NCI-H1694 treated with DMSO at 0.1 percent for 48 hours (cell line): ENCODE results near the gene INPP4B.

ENCODE experiments used
- DNase-seq: peaks from one replicate; lab custom pipeline; 2025; lab: John Stamatoyannopoulos, UW

The INPP4B gene

DNA sequence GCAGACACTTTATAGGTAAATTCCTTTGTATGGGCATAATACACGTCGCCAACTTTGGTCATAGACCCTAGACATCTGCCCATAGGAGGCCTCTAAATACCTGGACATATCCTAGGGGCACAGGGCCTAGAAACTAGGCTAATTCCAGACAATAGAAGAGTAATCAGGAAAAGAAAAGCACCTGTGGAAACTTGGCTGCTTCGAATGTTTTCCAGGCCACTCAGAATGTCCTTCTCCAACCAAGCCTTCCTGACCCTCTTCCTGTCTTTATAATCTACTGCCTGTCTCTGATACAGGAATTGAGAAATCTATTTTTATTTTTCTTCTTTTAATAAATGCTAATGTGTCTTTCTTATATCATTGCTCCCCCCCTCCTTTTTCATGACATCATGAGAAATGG lies 716.6 kb downstream of the INPP4B start:
- no peak for DNase-seq

DNA sequence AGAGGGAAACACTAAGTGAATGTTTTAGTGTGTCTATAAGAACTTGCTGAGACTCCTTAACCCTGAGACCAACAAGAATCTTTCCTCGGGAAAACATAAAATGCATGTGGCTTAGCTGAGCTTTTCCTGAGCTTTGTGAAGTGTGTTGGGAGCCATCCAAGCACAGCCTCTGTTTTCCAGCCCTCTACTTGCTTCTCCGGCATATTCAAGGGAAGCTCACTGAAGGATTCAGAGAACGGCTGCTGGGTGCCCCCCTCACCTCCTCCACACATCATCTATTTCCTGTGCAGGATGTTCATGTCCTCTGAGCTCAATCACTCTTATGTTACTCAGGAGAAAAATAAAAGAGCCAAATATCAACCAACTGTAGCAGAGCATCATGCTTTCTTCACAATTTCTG lies 717.6 kb downstream of the INPP4B start:
- DNase-seq: no peak

DNA sequence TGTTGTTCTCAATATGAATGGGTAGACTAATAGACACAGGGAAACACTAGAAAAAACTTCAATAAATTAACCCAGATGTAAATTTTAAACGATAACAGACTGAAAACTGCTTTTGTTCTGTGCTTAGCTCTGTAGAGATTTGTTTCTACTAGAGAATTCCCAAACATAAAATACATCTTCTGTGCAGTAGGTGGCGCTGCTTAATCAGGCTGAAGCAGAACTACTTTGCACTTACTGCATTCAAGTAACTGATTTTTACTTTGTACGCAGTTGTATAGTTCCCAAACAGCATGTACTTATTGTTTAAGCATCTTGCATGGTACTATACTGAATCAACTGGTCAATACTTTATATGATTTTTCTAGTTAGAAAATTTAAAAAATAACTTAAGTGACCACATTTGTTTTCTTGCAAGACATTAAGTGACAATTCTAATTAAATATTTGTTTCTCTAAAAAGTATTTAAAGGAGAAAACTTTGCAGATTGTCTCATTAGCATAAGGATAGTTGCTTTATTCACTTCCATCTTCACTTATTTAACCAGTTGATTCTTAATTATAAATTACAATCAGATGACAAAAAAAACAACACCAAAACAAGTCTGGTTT lies 719.1 kb downstream of the INPP4B start:
- DNase-seq: peak; percentile 28

DNA sequence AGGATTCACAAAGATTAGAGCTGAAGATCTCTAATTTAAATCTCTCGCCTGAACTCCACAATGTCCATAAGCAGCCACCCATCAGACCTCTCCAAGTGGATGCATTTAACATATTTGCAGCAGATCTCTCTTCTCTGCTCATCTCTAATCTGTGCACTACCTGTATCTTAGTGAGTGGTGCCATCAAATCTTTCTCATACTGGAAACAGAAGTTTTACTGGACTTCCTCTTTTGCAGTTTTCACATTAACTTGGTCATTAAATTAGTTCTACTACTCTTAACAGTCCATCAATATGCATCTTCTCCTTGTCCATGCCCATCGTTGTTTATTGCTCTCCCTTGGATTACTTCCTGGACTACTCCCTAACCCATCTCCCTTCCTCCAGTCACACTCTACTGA lies 721.2 kb downstream of the INPP4B start:
- DNase-seq: no peak

DNA sequence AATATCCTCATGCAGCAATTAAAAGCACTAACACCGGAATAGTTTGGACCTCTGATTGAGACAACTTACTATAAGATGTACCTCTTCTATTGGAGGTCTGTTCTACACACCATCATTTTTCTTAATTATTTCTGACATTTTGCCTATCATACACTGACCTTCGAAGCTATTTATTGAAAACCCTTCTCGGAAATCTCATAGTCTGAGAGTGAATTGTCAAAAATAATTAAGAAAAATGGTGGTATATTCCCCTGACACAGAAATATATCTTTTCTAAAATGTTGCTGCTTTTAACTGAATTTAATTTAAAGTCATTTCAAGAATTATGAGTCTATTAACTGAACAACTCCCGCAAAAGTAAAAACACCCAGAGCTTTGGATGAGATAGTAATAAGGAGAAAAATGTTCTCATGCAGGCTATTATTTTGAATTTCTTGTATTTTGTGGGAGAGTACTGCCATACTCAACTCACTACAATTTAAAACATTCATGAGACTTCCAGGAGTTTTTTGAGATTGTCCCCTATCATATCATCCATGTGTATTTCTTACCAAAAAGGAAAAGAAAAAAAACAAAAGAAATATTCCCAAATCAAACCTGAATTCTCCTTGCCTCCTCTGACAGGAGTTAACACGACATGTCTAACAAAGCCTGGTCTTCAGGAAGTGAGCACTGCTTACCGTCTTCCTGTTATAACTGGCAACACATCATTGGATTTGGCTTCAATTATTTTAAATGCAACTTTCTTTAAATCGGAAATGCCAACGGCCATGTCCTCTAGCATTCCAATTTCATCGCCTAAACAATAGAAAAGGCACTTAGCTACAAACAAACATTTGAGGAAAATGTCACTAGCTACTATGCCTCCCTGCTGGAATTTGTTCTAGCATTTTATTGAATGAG lies 724.4 kb downstream of the INPP4B start:
- DNase-seq: no peak

DNA sequence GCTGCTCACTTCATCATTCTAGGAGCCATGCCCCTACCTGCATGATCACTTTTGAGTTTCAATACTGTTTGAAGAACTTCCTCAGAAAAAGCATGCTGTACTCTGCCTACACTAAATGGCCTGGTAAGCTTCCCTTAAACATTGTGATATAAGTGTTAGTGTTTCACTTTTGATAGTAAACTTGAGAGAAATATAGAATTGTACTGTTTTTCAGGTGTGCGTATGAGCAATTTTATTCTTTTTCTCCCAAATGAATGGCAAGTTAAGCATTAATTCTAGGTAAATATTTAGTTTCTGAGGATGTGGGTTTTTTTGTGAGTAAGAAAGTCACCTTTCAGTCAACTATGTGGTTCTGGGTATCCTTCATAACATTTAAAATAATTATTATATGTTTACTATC lies 725.2 kb downstream of the INPP4B start:
- DNase-seq: no peak

DNA sequence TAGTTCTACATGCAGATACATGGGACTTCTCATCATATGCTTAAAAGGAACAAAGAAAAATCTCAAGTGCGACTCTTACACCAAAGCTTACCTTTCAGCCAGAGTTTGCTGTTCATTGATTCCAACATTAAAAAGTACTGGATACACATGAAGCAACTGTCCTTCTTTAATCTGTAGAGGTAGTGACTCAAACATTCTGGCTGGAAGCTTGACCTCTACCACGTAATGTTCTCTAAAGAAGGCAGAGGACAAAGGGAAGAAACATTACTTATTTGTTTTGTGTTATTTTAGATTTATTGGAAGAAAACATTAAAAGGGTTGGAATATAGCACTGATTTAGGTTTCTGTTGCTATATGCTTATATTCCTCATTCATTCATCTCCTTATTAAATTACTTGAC lies 733.6 kb downstream of the INPP4B start:
- DNase-seq: no peak

DNA sequence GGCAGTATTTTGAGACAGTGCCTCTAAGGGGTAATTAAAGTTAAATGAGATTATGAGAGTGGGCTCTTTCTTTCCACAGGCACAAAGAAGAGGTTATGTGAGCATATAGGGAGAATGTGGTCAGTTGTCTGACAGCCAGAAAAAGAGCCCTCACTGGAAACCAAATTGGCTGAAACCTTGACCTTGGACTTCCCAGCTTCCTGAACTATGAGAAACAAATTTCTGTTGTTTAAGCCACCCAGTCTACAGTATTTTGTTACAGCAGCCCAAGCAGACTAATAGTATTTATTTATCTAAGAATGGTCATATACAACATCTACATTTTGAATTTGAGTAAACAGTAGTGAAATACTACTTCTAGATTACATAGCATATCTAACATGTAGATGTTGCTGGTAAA lies 736.0 kb downstream of the INPP4B start:
- no peak for DNase-seq

DNA sequence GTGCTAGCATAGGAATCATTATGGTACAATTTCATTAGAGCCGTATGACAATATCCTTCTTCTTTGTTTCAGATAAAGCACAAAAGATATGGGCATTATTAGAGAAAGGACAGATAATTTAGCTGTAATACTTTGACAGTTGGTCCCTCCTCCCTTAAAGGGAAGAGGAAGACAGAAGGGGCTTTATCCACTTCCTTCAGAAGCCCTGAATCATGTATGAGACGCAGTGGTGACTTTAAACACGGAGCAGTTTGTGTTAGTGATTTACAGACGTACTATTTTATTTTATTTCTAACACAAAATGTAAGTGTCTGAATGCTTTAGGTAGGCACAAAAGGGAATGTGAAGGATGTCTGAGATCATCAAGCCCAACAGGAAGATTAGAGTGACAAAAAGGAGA lies 742.1 kb downstream of the INPP4B start:
- DNase-seq: no peak

DNA sequence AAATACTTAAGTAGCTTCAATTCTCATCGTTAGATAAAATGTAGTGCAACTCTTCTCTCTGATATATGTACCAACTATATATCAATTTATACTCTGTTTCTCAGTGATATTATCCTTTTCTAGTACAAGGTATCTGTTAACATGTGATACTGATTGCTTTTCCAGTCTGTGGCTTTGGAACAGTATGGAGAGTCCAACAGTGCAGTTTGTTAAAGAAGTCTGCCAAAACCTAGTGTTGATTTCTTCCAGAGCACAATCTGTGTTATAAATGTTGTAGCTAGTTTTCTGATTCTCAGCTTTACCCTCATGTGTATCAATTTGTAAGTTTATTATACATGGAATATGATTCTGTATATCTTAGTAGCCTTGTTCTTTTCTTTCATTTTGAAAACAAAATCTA lies 744.7 kb downstream of the INPP4B start:
- DNase-seq: no peak

DNA sequence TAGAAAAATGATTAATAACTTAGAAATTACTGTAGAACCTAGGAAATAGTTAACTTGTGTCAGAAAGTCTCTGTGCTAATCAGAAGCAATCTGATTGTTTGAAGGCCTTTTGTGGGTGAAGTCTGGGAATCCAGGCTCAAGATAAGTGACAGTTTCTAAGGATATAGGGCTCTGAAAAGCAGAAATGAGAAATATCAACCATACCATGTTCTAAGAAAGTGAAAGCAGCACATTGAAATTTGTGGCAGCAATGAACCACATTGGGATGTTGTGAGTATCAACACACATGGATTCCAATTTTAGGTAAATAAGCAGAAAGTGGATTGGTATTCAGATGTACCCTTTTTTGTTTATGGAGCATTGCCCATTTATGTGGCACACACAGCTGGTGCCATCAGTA lies 745.2 kb downstream of the INPP4B start:
- DNase-seq: no peak

DNA sequence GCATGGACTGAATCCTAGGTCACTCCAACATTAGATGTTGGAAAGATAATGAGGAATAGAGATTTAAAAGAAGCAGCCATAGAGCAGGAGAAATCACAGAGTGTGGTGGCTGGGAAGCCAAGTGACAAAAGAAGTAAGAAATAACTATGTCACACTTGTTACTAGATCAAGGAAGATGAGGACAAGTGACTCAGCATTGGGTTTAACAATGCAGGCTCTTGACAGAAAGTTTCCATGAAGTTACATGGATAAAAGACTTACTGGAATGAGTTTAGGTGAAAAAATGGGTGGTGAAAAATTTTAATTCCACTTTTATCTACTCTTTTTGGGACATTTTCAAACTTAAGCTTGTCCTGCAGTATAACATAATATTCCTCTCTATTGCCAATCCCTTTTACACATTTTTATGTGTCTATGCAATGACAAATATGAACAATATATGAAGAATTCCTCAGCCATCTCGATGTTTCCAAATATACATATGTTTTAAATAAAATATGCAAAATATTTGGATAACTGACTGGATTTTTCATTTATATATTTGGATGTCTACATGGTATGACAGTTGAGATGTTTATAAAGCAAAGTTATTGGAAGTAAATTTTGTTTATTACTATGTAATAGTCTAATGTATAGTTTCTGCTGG lies 747.1 kb downstream of the INPP4B start:
- DNase-seq: no peak

DNA sequence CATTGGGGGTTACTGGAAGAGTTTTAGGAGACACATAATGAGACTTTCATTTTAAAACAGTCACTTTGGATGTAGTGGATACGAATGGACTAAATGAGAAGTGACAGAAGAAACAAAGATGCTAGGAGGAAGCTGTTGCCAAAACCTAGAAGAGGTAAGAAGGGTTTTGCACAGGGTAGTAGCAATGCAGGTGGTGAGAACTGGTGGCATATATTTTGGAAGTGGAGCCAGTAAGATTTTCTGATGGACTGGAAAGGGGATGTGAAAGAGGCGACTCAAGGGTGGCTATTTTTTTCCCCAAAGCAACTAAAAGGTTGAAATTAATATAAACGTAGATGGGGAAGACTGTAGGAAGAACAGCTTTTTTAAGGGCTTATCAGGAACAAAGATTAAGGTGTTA lies 747.7 kb downstream of the INPP4B start:
- DNase-seq: no peak

DNA sequence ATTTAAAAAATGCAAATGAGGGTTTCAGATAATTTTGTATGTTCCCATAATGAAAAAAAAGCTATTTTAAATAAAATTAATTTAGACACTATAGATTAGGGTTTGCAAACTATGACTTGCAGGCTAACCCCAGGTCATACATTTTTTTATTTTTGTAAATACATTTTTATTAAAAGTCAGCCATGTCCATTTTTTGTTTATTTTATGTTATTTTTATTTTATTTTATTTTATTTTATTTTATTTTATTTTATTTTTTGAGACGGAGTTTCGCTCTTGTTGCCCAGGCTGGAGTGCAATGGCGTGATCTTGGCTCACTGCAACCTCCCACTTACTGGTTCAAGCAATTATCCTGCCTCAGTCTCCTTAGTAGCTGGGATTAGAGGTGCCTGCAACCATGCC lies 749.1 kb downstream of the INPP4B start:
- no peak for DNase-seq

DNA sequence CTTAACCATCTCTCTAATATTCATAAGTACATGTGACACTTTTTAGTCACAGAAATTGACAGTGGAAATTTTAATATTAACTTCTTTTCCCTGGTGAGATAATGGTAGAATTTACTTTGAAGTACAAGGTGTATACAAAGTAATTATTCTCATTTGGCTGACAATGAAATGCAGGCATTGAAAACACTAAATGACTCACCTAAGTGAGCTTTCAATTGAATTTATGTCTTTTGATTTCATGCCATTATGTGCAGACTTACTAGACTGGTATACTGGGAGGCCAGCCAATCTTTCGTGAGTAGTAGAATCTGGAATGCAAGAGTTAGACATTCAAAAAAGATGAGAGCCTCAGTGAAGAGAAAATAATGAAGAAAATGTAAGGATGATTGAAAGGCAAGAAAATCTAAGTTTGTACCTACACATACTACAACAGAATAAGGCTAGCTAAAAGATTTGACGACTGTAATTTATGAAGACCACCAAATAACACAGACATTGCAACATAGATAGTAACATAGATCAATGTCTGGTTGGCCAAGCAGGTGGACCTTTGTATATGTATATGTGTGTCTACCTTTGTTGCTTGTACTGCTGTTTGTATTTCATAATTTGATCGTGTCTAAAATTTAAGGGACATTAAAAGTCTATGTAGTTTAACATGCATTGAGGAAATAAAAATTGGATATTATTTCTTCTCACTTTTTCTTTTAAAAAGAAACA lies 750.1 kb downstream of the INPP4B start:
- DNase-seq: no peak

DNA sequence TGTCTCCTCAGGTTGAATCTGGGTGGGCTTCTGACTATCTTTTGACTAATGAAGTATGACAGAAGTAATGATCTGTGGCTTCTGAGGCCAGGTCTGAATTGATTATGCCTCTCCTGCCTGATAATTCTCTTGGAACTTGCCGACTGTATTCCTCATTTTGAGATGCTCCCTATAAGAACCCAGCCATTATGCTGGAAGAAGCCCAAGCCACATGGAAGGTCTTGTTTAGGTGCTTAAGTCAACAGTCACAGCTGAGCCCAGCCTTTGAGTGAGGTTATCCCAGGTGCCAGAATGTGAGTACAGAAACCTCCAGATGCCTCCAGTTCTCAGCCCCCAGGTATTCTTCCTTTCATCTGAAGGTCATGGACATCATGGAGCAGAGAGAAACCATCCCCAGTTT lies 753.2 kb downstream of the INPP4B start:
- DNase-seq: no peak

DNA sequence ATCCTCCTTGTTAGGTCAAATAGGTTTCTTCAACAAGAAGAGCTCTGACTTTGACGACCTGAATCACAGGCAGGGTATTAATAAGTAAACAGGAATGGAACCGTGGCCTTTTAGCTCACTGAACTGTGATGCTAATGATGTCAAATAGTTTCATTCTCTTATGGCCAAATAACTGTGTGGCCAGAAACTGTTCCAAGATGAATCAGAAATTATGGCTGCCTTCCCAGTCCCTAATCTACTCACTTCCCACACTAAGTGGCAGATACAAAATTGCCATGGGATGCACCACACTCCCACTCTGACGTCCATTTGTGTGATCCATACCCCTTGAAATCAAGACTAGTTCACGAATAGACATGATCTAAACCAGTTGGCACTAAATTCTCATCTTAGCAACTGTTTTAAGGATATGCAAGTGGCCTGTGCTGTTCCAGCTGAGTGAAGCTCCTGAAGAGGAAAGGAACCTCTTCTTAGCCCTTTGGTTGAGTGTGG lies 754.4 kb downstream of the INPP4B start:
- DNase-seq: no peak

DNA sequence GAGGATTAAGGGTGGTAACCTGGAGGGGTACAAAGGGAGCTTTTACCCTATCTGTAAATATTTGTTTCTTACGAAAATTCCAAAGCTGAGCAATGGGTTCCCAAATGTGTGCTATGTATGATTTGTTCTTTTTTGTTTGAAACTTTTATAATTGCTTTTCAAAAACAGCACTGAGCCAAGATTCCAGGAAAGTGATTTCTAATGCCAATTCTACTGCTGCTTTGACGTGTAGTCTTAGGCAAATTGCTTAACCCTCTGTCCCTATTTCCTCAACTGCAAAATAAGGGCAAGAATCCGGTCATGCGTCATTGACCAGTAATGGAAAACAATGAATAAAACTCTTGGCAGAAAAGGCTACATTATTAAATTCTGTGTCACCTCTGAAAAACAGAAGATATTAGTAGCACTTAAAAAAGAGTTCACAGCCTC lies 755.0 kb downstream of the INPP4B start:
- no peak for DNase-seq

DNA sequence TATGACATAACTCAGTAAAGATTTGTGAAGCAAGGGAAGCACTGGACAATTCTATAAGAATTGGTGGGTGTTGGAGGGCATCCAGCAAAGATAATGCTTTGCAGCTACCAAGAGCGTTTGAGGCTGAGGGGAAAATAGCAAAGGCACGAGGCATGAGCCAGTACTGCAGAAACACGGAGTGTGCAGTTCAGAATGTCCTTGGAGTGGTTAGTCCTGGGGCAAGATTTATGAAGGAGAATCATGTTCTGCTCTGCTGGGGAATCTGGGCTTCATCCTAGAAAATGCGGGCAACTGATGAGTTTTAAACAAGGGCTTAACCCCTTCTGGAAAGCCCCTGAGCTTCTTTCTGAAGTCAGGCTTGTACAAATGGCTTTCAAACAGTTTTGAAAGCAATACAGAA lies 757.2 kb downstream of the INPP4B start:
- no peak for DNase-seq

DNA sequence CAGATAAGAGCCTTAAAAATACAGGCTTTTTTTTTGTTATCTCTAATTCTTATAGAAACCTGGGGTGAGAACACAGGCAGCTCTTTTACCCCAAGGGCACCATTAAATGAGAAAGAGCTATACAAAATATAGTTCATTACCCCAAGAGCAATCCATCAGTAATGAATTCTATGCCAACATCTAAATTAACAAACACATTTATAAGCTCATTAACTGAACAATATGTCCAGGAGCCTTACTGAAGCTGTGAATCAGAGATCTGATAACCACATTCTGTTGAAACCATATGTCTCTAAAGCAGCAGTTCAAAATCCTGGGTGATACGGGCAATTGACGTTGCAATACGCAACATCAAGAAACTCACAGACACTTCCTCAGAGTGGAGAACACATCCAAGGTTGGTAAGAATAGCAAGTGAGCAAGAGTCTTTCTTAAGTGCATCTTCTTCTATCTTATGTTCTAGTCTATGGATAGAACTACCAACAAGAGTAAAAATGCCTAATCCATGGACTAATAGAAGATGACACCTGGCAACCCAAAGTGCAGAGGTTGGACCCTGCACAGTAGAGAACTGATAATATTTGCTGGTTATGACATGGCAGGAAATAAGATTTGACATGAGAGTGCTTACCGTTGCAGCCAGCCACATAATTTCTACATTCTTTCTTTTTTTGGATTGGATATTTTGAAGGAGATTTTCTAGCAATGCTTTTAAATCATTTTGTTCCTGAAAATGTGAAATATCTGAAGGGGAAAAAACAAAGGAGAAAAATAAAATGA lies 760.4 kb downstream of the INPP4B start:
- no peak for DNase-seq

DNA sequence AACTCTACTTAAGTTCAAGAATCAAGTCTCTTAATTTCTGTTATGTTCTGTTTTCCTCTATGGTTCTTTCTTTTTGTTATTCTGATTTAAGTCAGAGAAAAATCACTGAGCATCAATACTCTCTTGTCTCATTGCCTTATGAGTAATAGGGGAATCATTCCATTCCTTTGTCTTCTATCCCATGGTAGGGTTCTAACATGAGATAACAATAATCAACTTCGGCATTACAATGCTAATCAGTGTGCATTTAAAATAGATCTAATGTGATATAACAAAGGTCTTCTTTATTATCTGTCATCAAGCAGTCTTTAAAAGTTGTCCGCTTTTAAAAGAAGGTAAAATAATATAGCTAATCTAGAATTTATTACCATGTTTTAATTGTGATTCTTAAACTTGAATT lies 762.8 kb downstream of the INPP4B start:
- no peak for DNase-seq

DNA sequence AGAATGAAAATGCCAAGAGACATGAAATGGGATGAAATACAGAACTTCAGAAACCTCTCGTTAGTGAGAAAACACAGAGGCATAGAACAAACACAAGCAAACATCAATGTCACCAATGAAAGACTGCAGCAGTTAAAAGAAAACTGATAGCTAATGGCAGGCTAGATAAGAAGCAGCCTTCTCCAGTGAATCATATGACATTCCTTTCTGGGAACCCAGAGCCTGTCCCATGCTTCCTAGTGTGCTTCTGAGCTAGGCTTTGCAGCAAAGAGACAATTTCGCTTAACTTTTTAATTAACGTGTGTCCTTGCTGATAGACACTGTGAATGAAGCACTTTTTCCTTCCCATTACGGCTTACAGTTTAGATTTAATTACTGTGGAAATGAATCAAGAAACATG lies 765.1 kb downstream of the INPP4B start:
- no peak for DNase-seq
